ENCODE data around the gene CEACAM3.

DNA sequence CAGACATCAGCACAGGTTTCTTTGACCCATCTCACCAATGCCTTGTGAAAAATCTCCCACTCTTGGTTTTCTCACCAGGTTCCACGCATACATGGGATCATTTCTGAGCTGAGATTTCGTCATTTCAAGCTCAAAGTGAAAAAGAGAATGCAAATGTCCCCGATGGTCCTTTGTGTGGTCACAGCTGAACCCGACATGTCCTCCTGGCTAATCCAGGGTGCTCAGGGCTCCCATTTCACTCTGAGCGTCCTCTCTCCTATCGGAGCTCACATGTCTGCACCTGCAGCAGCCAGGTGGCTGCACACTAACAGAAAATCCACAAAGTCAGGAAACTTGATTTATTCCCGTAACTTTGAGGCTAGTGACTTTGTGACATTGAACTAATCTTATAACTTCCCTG, 9.3 kb upstream of the CEACAM3 start:
- TF ChIP-seq CTCF (IDR thresholded peaks at IDR 0.05; ENCODE audit: insufficient read depth, low read length, poor library complexity, severe bottlenecking) (no peak), EZH2phosphoT487 (conservative IDR thresholded peaks at IDR 0.05; ENCODE audit: low read length) (no peak)

Measured in SU-DHL-6 (cell line).